ENCODE results near the gene SLC9A4.

SLC9A4 gene

GRCh38 chr2:102514061-102514785 lies 41.2 kb downstream of the SLC9A4 start:
- no peak overlapping the region for H3K27ac ChIP-seq (ENCODE audit: low read depth, low read length)
- H3K79me2 ChIP-seq (ENCODE audit: control insufficient read depth, low read length), result no peaks in the 10 kb centered on the region
- H3K4me2 ChIP-seq (ENCODE audit: low read length), result no peak overlapping the region

GRCh38 chr2:102515851-102516250 lies 42.8 kb downstream of the SLC9A4 start:
- H3F3A ChIP-seq (ENCODE audit: control insufficient read depth, insufficient read depth), result no peaks in the 10 kb centered on the region
- H3K79me2 ChIP-seq (ENCODE audit: control insufficient read depth, low read length), result no peaks in the 10 kb centered on the region
- TF ChIP-seq EZH2phosphoT487 (IDR thresholded peaks at IDR 0.05; ENCODE audit: borderline replicate concordance, low read length) (no peak), CTCF (IDR thresholded peaks at IDR 0.05; ENCODE audit: low read depth, low read length, poor library complexity, severe bottlenecking) (no peak)
- no peaks in the 10 kb centered on the region for H4K20me1 ChIP-seq (ENCODE audit: control insufficient read depth, insufficient read depth, low read depth, low read length)
- no peaks in the 10 kb centered on the region for H3K4me1 ChIP-seq (ENCODE audit: control insufficient read depth, low read length)
- H3K9me3 ChIP-seq (ENCODE audit: control insufficient read depth, insufficient read depth, low read length), result no peaks in the 10 kb centered on the region
- no peak overlapping the region for H3K4me3 ChIP-seq (ENCODE audit: low read length)
- no peak overlapping the region for H3K4me2 ChIP-seq (ENCODE audit: low read length)
- H3K27me3 ChIP-seq (ENCODE audit: control insufficient read depth, low read length), result 0 out of 2 replicates have a peak, but pooled peaks cover 2% of the 10 kb centered on the region
- H3K27ac ChIP-seq (ENCODE audit: low read depth, low read length), result no peak overlapping the region
- H3K36me3 ChIP-seq (ENCODE audit: control insufficient read depth, low read length), result no peaks in the 10 kb centered on the region
- H3K9me2 ChIP-seq (replicated peaks; ENCODE audit: control insufficient read depth, low read length), result no peaks in the 10 kb centered on the region

More at GRCh38 chr2:102514061-102514785, 41.2 kb downstream of the SLC9A4 start:
- Histone ChIP-seq H3K4me3 (ENCODE audit: low read length) (no peak overlapping the region), H3F3A (ENCODE audit: control insufficient read depth, insufficient read depth) (no peaks in the 10 kb centered on the region), H3K4me1 (ENCODE audit: control insufficient read depth, low read length) (no peaks in the 10 kb centered on the region), H4K20me1 (ENCODE audit: control insufficient read depth, insufficient read depth, low read depth, low read length) (no peaks in the 10 kb centered on the region), H3K9me3 (ENCODE audit: control insufficient read depth, insufficient read depth, low read length) (no peaks in the 10 kb centered on the region), H3K9me2 (replicated peaks; ENCODE audit: control insufficient read depth, low read length) (no peaks in the 10 kb centered on the region), H3K36me3 (ENCODE audit: control insufficient read depth, low read length) (no peaks in the 10 kb centered on the region), H3K27me3 (ENCODE audit: control insufficient read depth, low read length) (0 out of 2 replicates have a peak, but pooled peaks cover 2% of the 10 kb centered on the region)
- TF ChIP-seq CTCF (IDR thresholded peaks at IDR 0.05; ENCODE audit: low read depth, low read length, poor library complexity, severe bottlenecking) (no peak), EZH2phosphoT487 (IDR thresholded peaks at IDR 0.05; ENCODE audit: borderline replicate concordance, low read length) (no peak)

- Histone ChIP-seq H3K9me3 (ENCODE audit: control insufficient read depth, insufficient read depth, low read length) (no peaks in the 10 kb centered on the region), H3K36me3 (ENCODE audit: control insufficient read depth, low read length) (no peaks in the 10 kb centered on the region), H4K20me1 (ENCODE audit: control insufficient read depth, insufficient read depth, low read depth, low read length) (no peaks in the 10 kb centered on the region), H3F3A (ENCODE audit: control insufficient read depth, insufficient read depth) (no peaks in the 10 kb centered on the region), H3K9me2 (replicated peaks; ENCODE audit: control insufficient read depth, low read length) (no peaks in the 10 kb centered on the region), H3K27me3 (ENCODE audit: control insufficient read depth, low read length) (0 out of 2 replicates have a peak, but pooled peaks cover 2% of the 10 kb centered on the region), H3K4me3 (ENCODE audit: low read length) (no peak overlapping the region), H3K4me2 (ENCODE audit: low read length) (no peak overlapping the region), H3K79me2 (ENCODE audit: control insufficient read depth, low read length) (no peaks in the 10 kb centered on the region), H3K27ac (ENCODE audit: low read depth, low read length) (no peak overlapping the region), H3K4me1 (ENCODE audit: control insufficient read depth, low read length) (no peaks in the 10 kb centered on the region)
- no peak for TF ChIP-seq CTCF (IDR thresholded peaks at IDR 0.05; ENCODE audit: low read depth, low read length, poor library complexity, severe bottlenecking)
- no peak for TF ChIP-seq EZH2phosphoT487 (IDR thresholded peaks at IDR 0.05; ENCODE audit: borderline replicate concordance, low read length)
These were observed 45.1 kb downstream of the SLC9A4 start for GRCh38 chr2:102518170-102518569.
